IMR-90 (cell line): ENCODE measurements around the gene OPHN1. TPM values are rescaled to one million over a fixed set of nuclear protein-coding genes. Genes with fewer than 3 reads are reported as not detected.

Source experiments
- ATAC-seq: fragments of 200-7000 bp; cut with Tn5 transposase; 2 replicates; pipeline ENCODE4 v1.9.1; 2020; ENCODE audit warnings: low read depth, mild to moderate bottlenecking, moderate library complexity
- BruUV-seq: library from RNA; stranded (reverse); fragments of 400-500 nt; replicated peaks from 2 replicates; lab custom pipeline; 2021; lab: Mats Ljungman, UMichigan
- CTCF ChIA-PET: fragments of 300-600 bp; formaldehyde crosslinking; extraction: SDS; loops from one replicate; lab custom pipeline; 2021; ENCODE audit warnings: antibody characterized with exemption; lab: Yijun Ruan, JAX
- POLR2A ChIA-PET: fragments of 300-600 bp; sonication (Branson Sonifier 250); formaldehyde crosslinking; loops from one replicate; lab custom pipeline; 2022; ENCODE audit warnings: antibody characterized with exemption; ENCODE audit not compliant: unreplicated experiment; lab: Charles Lee
- DNase-seq: peaks from one replicate; pipeline ENCODE4 v3.0.0; 2013
- H2AFZ ChIP-seq: replicated peaks from 2 replicates; pipeline ENCODE3; 2013; ENCODE audit warnings: low read length, mild to moderate bottlenecking; ENCODE audit not compliant: poor library complexity
- H2AK5ac ChIP-seq: 2 replicates; pipeline ENCODE4 v1.6.1; 2013; ENCODE audit warnings: low read depth, low read length, inconsistent platforms
- H2AK9ac ChIP-seq: replicated peaks from 2 replicates; pipeline ENCODE3; 2013; ENCODE audit warnings: mild to moderate bottlenecking, low read depth, low read length, moderate library complexity; ENCODE audit not compliant: poor library complexity
- H2BK120ac ChIP-seq: 2 replicates; pipeline ENCODE4 v1.6.1; 2013; ENCODE audit warnings: low read depth, low read length, inconsistent platforms
- H2BK15ac ChIP-seq: 3 replicates; pipeline ENCODE4 v1.6.1; 2013; ENCODE audit warnings: low read depth, low read length, inconsistent platforms
- H2BK20ac ChIP-seq: 2 replicates; pipeline ENCODE4 v1.6.1; 2013; ENCODE audit warnings: low read depth, mild to moderate bottlenecking, inconsistent platforms, low read length, moderate library complexity
- H2BK5ac ChIP-seq: 2 replicates; pipeline ENCODE4 v1.6.1; 2013; ENCODE audit warnings: mild to moderate bottlenecking, low read depth, low read length, inconsistent platforms; ENCODE audit not compliant: poor library complexity, severe bottlenecking
- H3K14ac ChIP-seq: replicated peaks from 2 replicates; pipeline ENCODE4 v1.6.1; 2013; ENCODE audit warnings: low read depth, low read length, inconsistent platforms
- H3K18ac ChIP-seq: 2 replicates; pipeline ENCODE4 v1.6.1; 2013; ENCODE audit warnings: low read depth, low read length, control low read depth
- H3K23ac ChIP-seq: 2 replicates; pipeline ENCODE4 v1.6.1; 2013; ENCODE audit warnings: low read depth, low read length, inconsistent platforms
- H3K27ac ChIP-seq: 2 replicates; pipeline ENCODE4 v1.5.1; 2013; ENCODE audit warnings: mild to moderate bottlenecking, control low read depth, low read length; ENCODE audit not compliant: insufficient read depth
- H3K27me3 ChIP-seq: 2 replicates; pipeline ENCODE4 v1.6.1; 2013; ENCODE audit warnings: low read length; ENCODE audit not compliant: control insufficient read depth, insufficient read depth
- H3K36me3 ChIP-seq: 2 replicates; pipeline ENCODE4 v1.6.1; 2013; ENCODE audit warnings: low read length, mixed read lengths; ENCODE audit not compliant: control insufficient read depth, insufficient read depth
- H3K4ac ChIP-seq: 2 replicates; pipeline ENCODE4 v1.6.1; 2013; ENCODE audit warnings: low read depth, low read length, inconsistent platforms
- H3K4me1 ChIP-seq: 2 replicates; pipeline ENCODE4 v1.6.1; 2013; ENCODE audit warnings: low read length, mixed read lengths; ENCODE audit not compliant: control insufficient read depth, insufficient read depth
- H3K4me2 ChIP-seq: 2 replicates; pipeline ENCODE4 v1.6.1; 2013; ENCODE audit warnings: low read depth, mild to moderate bottlenecking, control low read depth, low read length, moderate library complexity
- H3K4me3 ChIP-seq: 2 replicates; pipeline ENCODE4 v1.5.1; 2013; ENCODE audit warnings: low read depth, mild to moderate bottlenecking, control low read depth, low read length, moderate library complexity; ENCODE audit not compliant: insufficient read depth
- H3K56ac ChIP-seq: 2 replicates; pipeline ENCODE4 v1.6.1; 2013; ENCODE audit warnings: low read length, inconsistent platforms; ENCODE audit not compliant: insufficient read depth; ENCODE audit errors: extremely low read depth
- H3K79me1 ChIP-seq, 2 experiments: 2 replicates each; pipeline ENCODE4 v1.6.1; 2013; ENCODE audit warnings: low read length in 2 of 2, inconsistent platforms in 1 of 2, low read depth in 1 of 2
- H3K9ac ChIP-seq: 2 replicates; pipeline ENCODE4 v1.6.1; 2013; ENCODE audit warnings: low read depth, low read length, control low read depth
- H3K9me1 ChIP-seq: 2 replicates; pipeline ENCODE4 v1.6.1; 2013; ENCODE audit warnings: low read length, inconsistent platforms; ENCODE audit not compliant: insufficient read depth
- H3K9me3 ChIP-seq: 2 replicates; pipeline ENCODE4 v1.6.1; 2013; ENCODE audit warnings: low read length; ENCODE audit not compliant: control insufficient read depth, insufficient read depth
- H4K20me1 ChIP-seq: 2 replicates; pipeline ENCODE4 v1.6.1; 2013; ENCODE audit warnings: low read length, inconsistent platforms; ENCODE audit not compliant: insufficient read depth
- H4K5ac ChIP-seq: 2 replicates; pipeline ENCODE4 v1.6.1; 2013; ENCODE audit warnings: mild to moderate bottlenecking, low read depth, low read length, control low read depth
- H4K8ac ChIP-seq, 2 experiments: 2 replicates each; pipeline ENCODE4 v1.6.1; 2013; ENCODE audit warnings: low read depth in 2 of 2, low read length in 2 of 2, control low read depth in 1 of 2, inconsistent platforms in 1 of 2
- H4K91ac ChIP-seq: 2 replicates; pipeline ENCODE4 v1.6.1; 2013; ENCODE audit warnings: low read depth, low read length, inconsistent platforms; ENCODE audit not compliant: insufficient read depth
- POLR2A ChIP-seq: IDR thresholded peaks from 2 replicates; pipeline ENCODE4 v1.6.1; 2012; ENCODE audit warnings: mild to moderate bottlenecking, low read depth, low read length
- RCOR1 ChIP-seq: IDR thresholded peaks from 2 replicates; pipeline ENCODE4 v1.6.1; 2012; ENCODE audit warnings: mild to moderate bottlenecking, low read length, improper control_type of control experiment; ENCODE audit not compliant: insufficient replicate concordance
- dilution Hi-C: fragments of 300-500 bp; cut with HindIII; formaldehyde crosslinking; loops from one replicate; pipeline ENCODE4 v1.14.3; 2018; ENCODE audit warnings: low sequenced_read_pairs; ENCODE audit not compliant: unreplicated experiment
- in situ Hi-C: fragments of 300-500 bp; cut with MboI; formaldehyde crosslinking; loops from 3 replicates; pipeline ENCODE4 v1.14.3; 2019; ENCODE audit warnings: low sequenced_read_pairs, inconsistent platforms, mixed read lengths
- intact Hi-C: fragments of 100-400 bp; cut with micrococcal nuclease; formaldehyde crosslinking; loops from 2 replicates; pipeline ENCODE4 v1.10.0; 2022
- polyA plus RNA-seq, 3 experiments: library from polyadenylated mRNA; depleted of rRNA; stranded (reverse); fragments of >200 nt; gene quantifications; 2 replicates each; pipeline ENCODE4 v1.2.3, GENCODE V29; 2012; ENCODE audit warnings: low replicate concordance in 1 of 3
- total RNA-seq: library from RNA; depleted of rRNA; stranded (reverse); fragments of >200 nt; gene quantifications from 2 replicates; pipeline ENCODE4 v1.2.3, GENCODE V29; 2012
- TF ChIP-seq, protein P1 (sequence below): fragments of 150-350 bp; IDR thresholded peaks from 2 replicates; pipeline ENCODE4 v1.6.1; 2016; ENCODE audit warnings: low read depth, mild to moderate bottlenecking, low read length, moderate library complexity, borderline replicate concordance

The OPHN1 gene
- total and polyA plus RNA-seq, 2 of the 4 experiments (the other 2 are of a cell fraction) = 4.0 to 13.1 TPM

DNA sequence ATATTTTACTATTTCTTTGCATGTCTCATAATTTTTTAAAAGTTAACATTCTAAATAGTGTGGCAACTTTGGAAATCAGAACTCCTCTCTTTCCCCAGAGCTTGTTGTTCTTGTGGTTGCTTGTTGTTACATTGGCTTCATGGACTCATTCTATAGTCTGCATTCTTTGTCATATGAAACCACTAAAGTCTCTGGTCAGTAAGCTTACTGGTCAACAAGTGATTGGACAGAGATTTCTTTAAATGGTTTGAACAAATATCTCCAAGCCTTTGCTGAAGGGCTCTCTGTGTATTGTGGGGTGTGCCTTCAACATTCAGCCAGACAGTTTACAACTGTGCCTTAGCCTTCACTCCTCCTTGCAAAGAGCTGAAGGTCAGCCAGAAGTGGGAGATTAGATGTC is 147.2 kb downstream of the OPHN1 start:
- Histone ChIP-seq H3K4me3 (no peak overlapping the region), H3K79me1 (no peaks in the 10 kb centered on the region), H2AK9ac (no peak overlapping the region), H2AK5ac (no peak overlapping the region), H2BK20ac (no peak overlapping the region), H3K27me3 (no peaks in the 10 kb centered on the region), H2BK5ac (no peak overlapping the region), H3K4me2 (no peak overlapping the region), H3K14ac (no peak overlapping the region), H2BK120ac (no peak overlapping the region), H3K9me3 (no peaks in the 10 kb centered on the region), H4K20me1 (no peaks in the 10 kb centered on the region), H3K9me1 (no peaks in the 10 kb centered on the region), H3K23ac (no peak overlapping the region), H4K91ac (no peak overlapping the region), H3K9ac (no peak overlapping the region), H4K5ac (no peak overlapping the region), H2AFZ (no peak overlapping the region), H4K8ac (no peak overlapping the region), H3K27ac (no peak overlapping the region), H3K18ac (no peak overlapping the region), H3K4me1 (no peaks in the 10 kb centered on the region), H3K36me3 (no peaks in the 10 kb centered on the region), H3K56ac (no peak overlapping the region), H2BK15ac (no peak overlapping the region), H3K4ac (no peak overlapping the region)
- POLR2A ChIA-PET = no interaction called here
- in situ Hi-C loops (no loop called here), intact Hi-C loops (no loop called here), dilution Hi-C loops (no loop called here)
- peak; percentile 40 for DNase-seq
- TF ChIP-seq, protein P1, sequence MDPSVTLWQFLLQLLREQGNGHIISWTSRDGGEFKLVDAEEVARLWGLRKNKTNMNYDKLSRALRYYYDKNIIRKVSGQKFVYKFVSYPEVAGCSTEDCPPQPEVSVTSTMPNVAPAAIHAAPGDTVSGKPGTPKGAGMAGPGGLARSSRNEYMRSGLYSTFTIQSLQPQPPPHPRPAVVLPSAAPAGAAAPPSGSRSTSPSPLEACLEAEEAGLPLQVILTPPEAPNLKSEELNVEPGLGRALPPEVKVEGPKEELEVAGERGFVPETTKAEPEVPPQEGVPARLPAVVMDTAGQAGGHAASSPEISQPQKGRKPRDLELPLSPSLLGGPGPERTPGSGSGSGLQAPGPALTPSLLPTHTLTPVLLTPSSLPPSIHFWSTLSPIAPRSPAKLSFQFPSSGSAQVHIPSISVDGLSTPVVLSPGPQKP = no peak
- TF ChIP-seq RCOR1 (no peak), POLR2A (no peak)
- CTCF ChIA-PET = no interaction called here
- BruUV-seq = no TSS peak
- peak; percentile 85 for ATAC-seq
